ELF-1 (cell line): ENCODE results near the gene MSI2.

Experiments used
- DNase-seq: peaks from one replicate; pipeline ENCODE4 v3.0.0-alpha.2; 2016; ENCODE audit warnings: low read depth, low spot score

The MSI2 gene

DNA sequence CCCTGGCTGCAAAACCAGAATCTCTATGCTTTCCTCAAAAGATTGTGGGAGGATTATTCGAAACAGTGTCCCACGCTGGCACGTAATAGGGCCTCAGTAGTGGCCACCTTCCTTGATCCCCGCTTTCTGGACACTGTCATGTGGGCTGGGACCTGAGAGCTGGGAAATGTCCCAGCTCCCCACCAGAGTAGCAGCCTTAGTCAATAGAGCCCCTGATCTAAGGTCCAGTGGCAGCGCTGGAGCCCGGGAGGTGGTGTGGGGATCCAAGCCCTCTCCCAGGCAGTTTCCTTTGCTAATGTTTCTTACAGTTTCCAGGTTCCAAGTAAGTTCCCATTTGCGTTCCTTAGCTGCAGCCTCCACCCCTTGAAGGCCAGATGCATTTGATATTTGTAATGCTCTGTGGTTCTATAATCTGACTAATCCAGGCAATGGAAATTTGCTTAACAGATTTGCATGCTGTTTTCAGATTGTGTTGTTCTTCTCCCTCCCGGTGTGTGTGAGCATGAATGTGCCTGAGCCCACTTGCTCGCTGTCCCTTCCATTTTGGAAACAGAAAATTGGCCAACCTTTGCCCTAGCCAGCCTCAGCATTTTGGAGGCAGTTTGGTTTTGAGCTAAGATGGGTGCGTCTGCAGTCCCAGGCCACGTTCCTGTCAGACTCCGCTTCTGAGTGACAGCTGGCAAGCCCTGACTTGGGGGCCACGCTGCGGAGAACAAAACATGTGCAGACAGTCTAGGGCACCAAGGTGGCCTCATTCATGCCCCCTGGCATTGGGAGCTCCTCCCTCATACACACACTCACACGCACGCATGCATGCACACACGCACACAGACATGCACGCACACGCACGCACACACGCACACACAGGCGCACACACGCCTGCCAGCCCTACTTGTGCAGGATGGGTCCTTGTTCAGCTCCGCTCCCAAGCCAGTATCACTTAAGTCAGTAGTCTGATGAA is 419.4 kb downstream of the MSI2 start:
- DNase-seq: no peak

DNA sequence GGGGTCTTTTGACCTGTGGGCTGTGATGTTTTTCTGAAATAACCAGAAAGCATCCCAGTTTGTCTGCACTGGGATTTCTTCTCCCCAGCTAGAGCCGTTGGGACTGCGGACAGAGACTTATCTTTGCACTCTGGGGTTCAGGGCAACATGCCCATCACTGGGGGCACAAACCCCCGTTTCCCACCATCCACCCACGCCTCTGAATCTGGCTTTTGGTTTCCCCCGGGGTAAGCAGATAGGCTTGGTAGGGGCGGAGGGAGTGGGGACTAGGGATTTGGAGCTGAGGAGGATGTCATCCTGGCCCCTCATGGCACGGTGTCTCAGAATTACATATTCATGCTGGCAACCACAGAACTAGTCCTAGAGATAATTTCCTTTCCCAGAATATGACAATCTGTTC is 420.2 kb downstream of the MSI2 start:
- DNase-seq: no peak

DNA sequence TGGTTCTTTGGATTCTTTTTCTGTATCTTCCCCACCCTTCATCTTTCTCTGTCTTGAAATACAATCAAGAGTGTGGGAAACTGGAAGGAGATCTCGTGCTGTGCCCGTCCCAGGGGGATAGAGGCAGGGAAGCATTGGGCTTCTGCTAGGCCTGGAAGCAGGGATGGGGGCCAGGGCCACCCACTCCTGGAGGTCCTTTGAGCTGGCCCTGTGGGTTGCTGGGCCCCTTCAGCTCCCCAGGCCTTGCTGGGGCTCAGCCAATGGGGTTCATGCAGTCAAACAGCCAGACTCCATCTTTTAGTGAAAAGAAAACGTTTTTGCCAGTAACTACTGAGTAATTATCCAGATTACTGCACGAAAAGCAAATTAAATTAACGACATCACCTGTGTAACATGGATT is 421.0 kb downstream of the MSI2 start:
- no peak for DNase-seq

DNA sequence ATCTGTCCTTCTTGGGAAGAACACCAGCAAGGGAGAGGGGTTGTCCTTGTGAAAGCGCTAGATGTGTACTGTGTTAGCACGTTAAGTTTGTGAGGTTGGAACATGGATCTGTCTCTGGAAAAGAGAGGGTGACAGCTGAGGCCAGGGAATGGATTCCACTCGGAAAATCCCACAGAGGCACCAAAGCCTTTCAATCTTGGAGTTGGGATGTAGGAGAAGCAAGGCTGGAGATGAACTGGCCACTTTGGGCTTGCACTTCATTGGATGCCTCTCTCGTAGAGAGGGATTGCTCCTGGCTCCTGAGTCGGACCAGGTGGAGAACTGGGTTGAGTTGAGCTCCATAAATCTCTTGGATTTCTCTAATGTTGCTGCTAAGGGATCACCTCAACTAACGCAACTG is 421.5 kb downstream of the MSI2 start:
- no peak for DNase-seq

DNA sequence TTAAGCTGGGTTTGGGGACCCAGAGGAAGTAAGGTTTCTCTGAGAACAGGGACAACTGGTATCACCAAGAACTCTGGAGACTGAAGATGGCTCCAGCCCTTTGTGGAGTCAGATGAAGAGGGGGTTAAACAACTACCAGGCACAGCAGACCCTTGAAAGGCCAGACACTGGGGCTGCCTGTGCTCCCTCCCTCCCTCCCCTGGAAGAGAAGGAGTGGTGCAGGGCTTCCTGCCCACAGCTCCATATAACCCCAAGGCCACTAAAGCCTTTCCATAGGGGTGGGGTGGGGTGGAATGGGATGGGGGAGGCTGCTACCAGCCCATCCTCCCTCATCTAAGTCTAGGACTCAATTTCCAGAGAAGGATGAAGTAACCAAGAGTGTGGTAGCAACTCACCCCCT is 422.1 kb downstream of the MSI2 start:
- no peak for DNase-seq

DNA sequence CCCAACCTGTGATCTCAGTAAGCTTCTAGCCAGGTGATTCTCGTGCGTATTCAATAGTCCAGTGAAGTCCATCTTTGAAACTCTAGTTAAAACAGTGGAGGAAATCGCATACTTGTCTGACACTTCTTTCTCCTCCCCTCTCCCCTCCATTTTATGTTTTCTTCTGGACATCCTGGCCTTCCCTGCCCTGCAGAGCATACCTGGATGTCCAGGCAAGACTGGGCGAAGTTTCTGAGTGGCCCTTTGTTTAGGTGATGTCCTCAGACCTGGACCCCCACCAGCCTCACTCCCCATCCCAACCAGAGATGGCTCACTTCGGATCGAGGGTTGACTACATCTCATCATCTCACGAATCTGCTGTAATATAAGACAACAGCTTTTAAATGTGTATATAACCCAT is 423.0 kb downstream of the MSI2 start:
- no peak for DNase-seq

DNA sequence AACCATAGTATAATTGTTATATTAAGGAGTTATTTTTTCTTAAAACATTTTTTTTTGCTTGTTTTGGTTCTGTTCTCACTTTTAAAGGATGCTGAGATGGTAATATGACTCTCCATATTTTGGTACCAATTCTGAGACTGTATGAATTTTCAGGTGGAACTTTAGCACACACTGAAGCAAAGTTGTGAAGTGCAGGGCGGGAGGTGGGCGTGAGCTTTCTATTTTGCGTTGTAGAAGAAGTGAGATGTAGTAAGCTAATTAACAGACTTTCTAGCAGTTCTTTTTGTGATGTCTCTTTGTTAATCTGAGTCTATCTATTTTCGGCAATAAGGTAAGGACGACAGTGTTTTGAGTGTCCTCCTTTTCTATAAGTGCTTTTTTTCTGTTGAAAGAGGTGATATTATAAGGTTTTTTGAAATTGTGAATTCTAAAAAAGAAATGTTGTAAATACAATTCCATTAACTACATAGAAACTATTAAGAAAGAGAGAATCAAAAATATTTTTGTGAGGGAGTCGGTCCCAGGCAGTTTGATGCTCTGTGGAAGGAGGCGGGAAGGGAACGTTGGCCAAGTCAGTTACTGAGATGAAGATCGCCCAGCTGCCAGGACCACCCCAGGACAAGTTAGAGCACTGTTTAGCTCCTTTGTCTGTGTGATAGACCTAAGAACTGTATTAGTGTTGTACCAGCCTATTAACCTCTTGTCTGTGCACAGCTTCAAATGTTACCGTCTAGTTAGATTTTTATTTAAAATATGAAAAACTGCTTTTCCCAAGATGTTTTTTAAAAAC is 423.8 kb downstream of the MSI2 start:
- no peak for DNase-seq

DNA sequence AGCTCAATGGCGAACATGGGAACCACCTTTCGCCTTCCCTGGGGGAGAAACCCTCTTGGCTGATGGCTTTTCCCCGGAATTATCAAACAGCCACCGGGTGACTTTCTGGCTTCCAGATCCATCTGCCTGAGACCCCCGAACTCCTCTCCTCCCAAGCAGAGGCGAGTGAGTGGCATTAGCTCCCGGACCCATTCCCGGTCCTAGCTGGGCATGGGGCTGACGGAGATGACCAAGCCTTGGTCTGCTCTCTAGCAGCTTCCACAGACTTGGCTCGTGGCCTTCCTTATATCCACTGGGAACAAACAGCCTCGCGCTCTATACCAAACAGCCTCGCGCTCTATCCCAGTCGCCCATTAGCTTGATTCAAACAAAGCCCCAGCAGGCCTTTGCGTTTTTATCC is 426.4 kb downstream of the MSI2 start:
- no peak for DNase-seq

DNA sequence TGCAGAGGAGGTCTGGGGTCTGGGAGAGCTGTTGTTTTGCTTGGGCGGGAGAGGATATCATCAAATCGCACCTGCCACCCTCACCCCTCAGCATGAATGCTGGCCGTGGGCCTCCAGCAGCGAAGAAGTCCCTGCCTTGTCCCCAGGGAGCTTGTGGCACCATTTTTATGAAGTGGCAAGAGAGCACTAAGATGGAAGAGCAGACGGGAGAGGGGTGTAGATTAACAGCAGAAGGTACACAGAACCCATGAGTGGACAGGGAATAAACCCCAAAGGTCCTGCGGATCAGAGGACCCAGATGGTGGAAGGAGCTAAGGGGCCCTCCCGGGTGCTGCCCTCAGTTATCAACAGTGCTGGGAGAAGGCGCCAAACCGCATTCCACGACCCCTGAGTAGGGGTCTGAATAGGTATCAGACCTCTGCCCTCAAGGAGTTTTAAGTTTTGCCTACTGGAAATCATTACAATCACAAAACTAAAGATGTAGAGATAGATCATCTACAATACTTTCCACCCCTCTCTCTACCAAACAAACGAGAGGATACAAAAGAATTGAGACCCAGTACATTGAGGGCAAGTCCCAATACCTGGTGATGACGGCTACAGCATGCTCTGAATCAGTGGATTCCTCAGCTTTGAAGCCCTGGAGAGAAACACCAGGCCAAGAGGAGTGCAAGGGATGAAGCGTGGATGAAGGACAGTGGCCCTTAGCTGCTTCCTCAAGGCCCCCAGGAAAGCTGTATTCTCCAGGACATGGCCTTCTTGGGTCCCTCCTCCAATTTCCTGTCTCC is 428.6 kb downstream of the MSI2 start:
- DNase-seq: no peak

DNA sequence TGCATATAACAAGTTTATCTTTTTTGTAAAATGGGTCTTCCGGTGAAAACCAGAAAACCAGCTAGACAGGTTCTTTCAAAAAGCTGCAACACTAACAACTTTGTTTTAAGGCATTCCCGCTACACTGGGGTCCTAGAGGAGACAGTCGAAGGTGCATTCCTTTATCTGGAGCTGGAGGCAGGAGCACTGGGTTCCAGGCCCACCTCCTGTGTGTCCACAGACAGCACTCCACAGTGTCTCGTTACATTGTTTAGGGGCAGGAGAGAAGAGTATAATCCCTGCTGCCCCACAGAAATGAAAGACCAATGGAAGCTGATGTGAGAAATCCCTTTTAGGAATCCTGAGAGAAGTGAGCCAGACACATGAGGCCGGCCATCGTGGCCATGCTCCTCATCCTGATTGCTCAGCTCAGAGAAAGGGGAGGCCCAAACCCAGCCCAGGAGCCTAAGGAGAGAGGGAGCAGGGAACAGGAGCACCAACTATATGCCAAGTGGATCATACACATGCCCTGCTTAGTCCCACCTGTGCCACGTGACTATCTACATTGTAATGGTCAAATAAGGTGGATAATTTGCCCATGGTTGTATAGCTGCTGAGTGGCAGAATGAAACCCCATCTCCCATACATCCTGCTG is 429.3 kb downstream of the MSI2 start:
- DNase-seq: peak; percentile 69

DNA sequence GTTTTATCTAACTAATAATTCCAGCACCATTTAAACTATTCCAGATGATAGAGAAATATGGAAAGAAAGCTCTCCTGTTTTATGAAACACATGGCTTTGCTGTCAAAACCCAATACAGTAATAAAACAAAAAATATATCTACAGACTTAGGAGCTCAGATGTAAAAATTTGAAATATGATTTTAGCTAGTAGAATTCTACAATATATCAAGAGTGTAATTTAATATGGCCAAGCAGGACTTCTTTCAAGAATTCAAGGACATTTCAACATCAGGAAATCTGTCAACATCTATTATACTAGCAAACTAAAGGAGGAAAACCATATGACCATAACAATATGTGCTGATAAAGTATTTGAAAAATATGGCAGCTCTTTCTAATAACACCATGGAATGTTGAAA is 431.3 kb downstream of the MSI2 start:
- no peak for DNase-seq

DNA sequence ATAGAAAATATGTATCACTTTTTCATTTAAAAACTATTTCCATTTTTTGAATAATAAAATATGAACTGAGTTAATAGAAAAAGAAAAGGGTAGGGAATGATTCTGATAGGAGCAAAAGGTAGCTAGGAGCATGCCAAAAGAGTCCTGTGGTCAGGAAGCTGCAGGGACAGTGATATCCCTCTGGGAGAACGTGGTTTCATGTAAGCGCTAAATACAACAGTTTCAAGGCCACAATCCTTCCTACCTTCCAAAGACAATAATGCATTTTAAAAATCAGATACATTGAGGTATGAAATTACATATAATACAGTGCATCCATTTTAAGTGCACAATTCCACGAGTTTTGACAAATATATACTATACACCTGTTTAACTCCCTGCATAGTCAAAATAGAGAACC is 432.9 kb downstream of the MSI2 start:
- DNase-seq: no peak

DNA sequence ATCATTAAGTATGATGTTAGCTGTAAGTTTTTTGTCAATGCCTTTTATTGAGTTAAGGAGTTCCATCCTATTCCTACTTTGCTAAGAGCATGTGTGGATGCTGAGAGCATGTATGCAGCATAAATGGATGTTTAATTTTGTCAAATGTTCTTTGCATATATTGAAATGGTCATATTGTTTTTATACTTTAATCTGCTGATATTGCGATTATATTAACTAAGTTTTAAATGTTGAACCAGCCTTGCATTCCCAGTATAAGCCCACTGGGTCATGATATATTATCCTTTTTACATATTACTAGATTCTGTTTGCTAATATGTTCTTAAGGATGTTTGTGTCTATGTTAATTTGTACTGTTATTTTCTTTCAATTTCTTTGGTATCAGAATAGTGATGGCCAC is 435.6 kb downstream of the MSI2 start:
- no peak for DNase-seq

DNA sequence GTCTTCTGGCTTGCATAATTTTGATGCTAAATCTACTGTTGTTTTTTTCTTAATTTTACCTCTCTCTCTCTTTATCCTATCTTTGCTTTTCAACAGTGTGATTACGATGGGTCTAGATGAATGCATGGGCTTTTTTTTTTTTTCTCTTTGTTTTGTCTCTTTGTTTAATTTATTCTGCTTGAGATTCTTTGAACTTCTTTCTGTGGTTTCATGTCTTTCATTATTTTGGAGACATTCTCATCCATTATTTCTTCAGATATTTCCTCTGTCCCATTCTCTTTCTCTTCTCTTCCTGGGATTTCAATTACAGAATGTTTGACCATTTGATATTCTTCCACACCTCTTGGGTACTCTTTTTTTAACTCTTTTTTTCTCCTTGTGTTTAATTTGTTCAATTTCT is 436.4 kb downstream of the MSI2 start:
- DNase-seq: no peak

DNA sequence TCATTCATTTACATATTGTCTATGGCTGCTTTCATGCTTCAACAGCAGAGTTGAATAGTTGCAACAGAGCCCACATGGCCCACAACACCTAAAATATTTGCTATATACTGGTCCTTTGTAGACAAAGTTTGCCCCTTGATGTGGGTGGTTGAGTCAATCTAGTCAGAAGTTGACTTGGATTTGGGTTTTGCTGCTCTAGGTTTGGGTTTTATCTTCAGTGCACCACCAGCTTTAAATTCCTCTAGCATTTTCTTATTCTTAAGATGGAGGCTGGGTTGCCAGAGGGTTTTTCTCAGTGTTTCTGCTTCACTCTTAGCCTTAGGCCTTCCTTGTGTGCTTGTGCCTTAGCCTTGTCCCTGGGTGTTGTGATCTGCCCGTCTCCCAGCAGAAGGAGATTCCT is 437.7 kb downstream of the MSI2 start:
- no peak for DNase-seq

DNA sequence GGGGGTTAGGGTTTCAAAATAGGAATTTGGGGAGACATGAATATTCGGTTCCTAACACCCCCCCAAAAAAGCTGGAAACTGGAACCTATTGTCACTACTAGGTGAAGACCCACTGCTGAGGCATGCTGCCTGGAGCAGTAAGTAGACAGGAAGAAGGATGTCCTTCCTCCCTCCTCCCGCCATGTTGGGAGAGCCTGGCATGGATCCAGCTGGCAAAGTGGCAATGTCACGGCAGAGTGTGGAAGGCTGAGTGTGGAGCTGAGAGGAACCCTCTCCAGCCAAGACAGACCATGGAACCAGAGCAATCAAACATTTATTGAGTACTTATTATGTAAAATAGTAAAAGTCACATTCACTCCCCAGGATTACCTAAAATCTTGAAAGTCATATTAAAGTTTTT is 439.7 kb downstream of the MSI2 start:
- no peak for DNase-seq

DNA sequence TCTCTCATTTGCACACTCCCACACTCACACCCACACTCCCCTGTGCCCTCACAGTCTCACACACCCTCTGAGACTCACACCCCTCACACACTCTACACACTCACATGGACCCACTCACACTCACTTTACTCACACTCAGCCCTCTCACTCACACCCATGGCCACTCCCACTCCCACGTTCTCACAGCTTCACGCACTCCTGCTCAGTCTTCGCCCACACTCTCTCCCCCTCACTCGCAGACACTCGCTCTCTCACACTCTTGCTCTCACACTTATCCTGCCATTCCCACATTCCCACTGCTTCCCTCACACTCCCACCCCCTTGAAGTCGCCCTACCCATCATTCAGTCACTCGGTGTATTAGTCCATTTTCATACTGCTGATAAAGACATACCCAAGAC is 440.9 kb downstream of the MSI2 start:
- DNase-seq: no peak

DNA sequence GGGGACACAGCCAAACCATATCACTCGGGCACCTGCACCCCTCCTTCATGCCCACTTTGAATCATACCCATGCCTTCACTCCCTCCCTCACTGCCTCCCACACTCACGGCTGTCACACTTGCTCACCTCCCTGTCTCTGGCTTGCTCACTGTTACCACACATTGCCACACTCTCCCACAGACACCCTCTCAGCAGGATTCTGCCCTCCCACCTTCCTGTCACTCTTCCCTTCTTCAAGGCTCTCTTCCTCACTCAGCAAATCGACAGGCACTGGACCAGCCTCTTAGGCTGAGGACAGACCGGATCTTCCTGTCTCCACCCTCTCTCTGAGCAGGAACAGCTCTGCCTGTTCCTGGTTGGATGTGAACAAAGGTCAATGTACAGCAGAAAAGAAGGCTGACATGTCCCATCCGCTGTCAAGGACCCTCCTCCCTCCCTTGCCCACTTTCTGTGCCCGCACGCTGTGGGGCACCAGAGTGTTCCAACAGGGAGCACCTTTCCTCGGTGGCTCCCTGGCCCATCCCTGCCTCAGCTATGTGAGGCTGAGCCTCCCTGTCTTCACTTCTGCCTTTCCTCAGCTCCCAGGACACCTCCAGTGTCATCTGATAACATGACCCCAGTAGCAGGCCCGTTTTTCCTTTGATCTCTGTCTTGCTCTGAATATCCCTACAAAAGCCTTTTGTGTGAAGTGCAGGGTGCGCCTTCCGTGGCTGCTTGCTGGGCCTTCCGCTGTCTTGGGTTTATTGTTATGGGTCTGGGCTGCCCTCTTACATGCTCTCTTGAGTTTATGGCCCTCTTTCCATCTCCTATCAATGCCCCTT is 441.8 kb downstream of the MSI2 start:
- peak; percentile 82 for DNase-seq

DNA sequence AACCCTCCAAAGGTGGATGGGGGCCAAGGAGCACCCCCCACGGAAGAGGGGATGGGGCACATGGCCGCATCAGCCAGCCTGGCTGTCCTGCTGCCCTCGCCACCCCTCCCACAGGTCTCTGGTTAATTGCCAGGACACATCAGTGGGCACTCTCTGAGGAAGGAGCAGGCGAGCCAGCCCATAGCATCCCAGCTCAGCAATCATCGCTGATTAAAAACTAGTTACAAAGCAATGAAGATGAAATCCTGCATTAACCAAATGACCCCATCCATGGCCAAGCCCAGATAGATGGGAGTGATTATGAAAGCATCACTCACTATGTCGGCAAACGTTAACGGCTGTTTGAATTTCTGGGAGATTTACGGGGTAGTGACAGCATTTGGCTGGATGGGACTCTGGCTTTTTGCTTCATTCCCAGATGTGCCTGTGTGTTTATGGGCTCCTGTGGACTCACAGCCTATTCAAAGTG is 443.5 kb downstream of the MSI2 start:
- no peak for DNase-seq

DNA sequence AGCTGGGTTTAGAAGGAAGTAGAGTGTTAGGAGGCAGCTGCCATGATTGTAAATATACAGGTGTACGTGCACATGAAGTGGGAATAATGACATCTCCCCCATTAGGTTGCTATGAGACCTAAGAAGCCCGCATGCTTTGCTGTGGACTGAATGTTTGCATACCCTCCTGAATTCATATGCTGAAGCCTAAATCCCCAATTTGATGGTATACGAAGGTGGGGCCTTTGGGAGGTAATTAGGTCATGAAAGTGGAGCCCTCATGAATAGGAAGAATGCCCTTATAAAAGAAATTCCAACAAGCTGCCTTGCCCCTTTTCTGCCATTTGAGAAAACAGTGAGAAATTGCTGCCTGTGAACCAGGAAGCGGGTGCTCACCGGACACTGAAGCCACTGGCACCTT is 444.8 kb downstream of the MSI2 start:
- DNase-seq: no peak

DNA sequence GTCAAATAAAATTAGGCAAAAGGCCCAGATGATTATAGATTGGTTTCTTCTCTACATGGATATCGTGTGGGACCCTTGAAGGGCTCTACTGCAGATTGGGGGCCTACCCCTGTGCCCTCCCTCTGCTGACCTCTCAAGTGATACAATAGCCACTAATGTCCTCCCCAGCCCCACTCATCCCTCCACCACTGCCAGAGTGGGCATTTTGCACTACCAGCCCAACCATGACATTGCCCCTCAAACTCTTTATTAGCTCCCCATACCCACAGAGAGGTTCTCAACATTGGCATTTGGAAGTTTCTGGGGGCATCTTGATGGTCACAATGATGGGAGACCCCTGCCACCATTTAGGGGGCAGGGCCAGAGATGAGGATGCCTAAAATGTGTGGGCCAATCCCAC is 446.9 kb downstream of the MSI2 start:
- no peak for DNase-seq
